Prostate gland (tissue), 2 donors: Measurements from ENCODE around the gene EEF1A2.

Experiments used
- POLR2A ChIP-seq: fragments of 450-650 bp; IDR thresholded peaks from one replicate; pipeline ENCODE4 v1.6.1; 2016; ENCODE audit warnings: antibody characterized with exemption, mild to moderate bottlenecking
- TF ChIP-seq, protein P1 (sequence below), 4 experiments: fragments of 200-600 bp in 2 of 4; fragments of 450-650 bp in 2 of 4; sonication (generic) in 2 of 4; IDR thresholded peaks; 1 replicate in 3 of 4; 2 replicates in 1 of 4; pipeline ENCODE4 v1.5.1; 2016 to 2019; ENCODE audit warnings: antibody characterized with exemption in 4 of 4, mild to moderate bottlenecking in 2 of 4, moderate library complexity in 2 of 4

- TF ChIP-seq, protein P1, sequence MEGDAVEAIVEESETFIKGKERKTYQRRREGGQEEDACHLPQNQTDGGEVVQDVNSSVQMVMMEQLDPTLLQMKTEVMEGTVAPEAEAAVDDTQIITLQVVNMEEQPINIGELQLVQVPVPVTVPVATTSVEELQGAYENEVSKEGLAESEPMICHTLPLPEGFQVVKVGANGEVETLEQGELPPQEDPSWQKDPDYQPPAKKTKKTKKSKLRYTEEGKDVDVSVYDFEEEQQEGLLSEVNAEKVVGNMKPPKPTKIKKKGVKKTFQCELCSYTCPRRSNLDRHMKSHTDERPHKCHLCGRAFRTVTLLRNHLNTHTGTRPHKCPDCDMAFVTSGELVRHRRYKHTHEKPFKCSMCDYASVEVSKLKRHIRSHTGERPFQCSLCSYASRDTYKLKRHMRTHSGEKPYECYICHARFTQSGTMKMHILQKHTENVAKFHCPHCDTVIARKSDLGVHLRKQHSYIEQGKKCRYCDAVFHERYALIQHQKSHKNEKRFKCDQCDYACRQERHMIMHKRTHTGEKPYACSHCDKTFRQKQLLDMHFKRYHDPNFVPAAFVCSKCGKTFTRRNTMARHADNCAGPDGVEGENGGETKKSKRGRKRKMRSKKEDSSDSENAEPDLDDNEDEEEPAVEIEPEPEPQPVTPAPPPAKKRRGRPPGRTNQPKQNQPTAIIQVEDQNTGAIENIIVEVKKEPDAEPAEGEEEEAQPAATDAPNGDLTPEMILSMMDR (IDR thresholded peaks at IDR 0.05) = no peak
- no peak for TF ChIP-seq POLR2A
These were observed 41.7 kb upstream of the EEF1A2 start for GRCh38 chr20:63540417-63541186.
